Suprapubic skin (tissue), 3 donors: ENCODE measurements around the gene ZNF613.

Experiments used
- CTCF ChIP-seq, 2 donors: fragments of 200-600 bp in 1 of 2; fragments of 450-650 bp in 1 of 2; sonication (generic) in 1 of 2; IDR thresholded peaks; one replicate each; pipeline ENCODE4 v1.5.1; 2016 to 2019; ENCODE audit warnings: antibody characterized with exemption in 2 of 2, mild to moderate bottlenecking in 1 of 2, moderate library complexity in 1 of 2
- EP300 ChIP-seq: sonication (generic); formaldehyde crosslinking; IDR thresholded peaks from one replicate; pipeline ENCODE4 v1.6.1; 2017; ENCODE audit warnings: antibody characterized with exemption
- POLR2A ChIP-seq, 2 donors: fragments of 450-650 bp; IDR thresholded peaks; one replicate each; pipeline ENCODE4 v1.6.1; 2017; ENCODE audit warnings: antibody characterized with exemption in 2 of 2, mild to moderate bottlenecking in 2 of 2, moderate library complexity in 2 of 2

- TF ChIP-seq CTCF (IDR thresholded peaks at IDR 0.05) (no peak), EP300 (no peak), POLR2A (IDR thresholded peaks at IDR 0.05) (no peak)
Observed at GRCh38 chr19:51905206-51905605, 22.1 kb upstream of the ZNF613 start.
